Measurements from ENCODE around the gene BICD2.

The BICD2 gene

DNA sequence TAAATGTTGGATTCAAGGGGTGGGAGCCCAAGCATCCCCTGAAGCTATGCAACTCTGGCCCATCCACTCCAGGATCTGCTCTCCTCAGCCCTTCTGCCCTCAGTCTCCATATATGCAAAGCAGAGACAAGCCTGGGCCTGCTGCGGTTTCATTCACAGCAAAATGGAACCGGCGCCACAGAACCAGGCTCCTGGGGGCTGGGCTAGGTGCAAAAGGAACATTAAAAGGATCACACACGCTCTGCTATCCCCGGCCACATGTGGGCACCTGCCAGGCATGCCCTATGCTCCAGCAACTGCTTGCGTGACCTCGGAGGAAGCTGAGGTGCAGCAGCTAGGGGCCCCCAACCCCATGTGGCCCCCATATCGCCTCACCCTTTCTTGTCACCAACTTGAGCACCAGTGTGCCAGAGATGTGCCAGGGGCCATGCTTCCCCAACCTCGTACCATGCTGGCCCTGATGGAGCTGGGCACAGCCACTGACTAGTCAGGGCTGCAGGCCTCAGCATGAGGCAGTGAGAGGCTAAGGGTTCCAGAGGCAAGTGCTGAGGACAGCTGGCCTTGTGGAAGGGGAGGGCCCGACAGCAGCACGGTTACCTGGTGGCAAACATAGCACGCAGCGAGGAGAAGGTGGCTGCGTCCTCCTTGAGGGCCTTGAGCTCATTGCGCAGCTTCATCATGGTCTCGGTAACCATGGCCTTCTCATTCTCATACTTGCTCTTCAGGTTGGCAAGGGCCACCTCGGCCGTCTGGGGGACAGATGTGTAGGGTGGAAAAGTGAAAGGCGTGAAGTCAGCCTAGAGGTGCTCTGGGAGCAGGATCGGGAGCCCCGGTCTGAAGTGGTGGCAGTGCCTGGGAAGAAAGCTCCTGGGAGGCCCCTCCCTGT lies 47.2 kb downstream of the BICD2 start:
- no peak overlapping the region for H3K4me3 ChIP-seq (replicated peaks; ENCODE audit: low read depth, low read length)
- no peak for DNase-seq (ENCODE audit: low read depth)
- TF ChIP-seq, protein P1, sequence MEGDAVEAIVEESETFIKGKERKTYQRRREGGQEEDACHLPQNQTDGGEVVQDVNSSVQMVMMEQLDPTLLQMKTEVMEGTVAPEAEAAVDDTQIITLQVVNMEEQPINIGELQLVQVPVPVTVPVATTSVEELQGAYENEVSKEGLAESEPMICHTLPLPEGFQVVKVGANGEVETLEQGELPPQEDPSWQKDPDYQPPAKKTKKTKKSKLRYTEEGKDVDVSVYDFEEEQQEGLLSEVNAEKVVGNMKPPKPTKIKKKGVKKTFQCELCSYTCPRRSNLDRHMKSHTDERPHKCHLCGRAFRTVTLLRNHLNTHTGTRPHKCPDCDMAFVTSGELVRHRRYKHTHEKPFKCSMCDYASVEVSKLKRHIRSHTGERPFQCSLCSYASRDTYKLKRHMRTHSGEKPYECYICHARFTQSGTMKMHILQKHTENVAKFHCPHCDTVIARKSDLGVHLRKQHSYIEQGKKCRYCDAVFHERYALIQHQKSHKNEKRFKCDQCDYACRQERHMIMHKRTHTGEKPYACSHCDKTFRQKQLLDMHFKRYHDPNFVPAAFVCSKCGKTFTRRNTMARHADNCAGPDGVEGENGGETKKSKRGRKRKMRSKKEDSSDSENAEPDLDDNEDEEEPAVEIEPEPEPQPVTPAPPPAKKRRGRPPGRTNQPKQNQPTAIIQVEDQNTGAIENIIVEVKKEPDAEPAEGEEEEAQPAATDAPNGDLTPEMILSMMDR (IDR thresholded peaks at IDR 0.05; ENCODE audit: low read length, missing control alignments) = no peak

DNA sequence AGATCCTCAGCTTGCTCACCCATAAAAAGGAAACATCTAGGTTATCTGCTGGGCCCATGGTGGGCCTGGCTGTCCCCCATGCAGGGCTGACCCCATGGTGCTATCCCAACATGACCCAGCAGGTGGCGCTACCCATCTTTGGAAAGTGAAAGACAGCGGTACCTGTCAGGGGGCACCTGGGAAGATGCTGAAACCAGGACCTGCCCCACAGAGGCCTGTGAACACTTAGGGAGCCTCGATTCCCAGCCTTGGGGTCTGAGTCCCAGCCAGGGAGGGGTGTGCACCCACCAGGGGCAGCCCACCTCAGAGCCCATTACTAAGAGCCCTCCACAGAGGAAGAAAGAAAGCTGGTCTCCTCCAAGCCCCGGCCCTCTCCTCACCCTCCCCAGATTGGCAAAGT lies 48.1 kb downstream of the BICD2 start:
- TF ChIP-seq, protein P1 (IDR thresholded peaks at IDR 0.05; ENCODE audit: low read length, missing control alignments) = peak; percentile 88
- peak; percentile 49 for DNase-seq (ENCODE audit: low read depth)
- H3K4me3 ChIP-seq (replicated peaks; ENCODE audit: low read depth, low read length) = no peak overlapping the region

DNA sequence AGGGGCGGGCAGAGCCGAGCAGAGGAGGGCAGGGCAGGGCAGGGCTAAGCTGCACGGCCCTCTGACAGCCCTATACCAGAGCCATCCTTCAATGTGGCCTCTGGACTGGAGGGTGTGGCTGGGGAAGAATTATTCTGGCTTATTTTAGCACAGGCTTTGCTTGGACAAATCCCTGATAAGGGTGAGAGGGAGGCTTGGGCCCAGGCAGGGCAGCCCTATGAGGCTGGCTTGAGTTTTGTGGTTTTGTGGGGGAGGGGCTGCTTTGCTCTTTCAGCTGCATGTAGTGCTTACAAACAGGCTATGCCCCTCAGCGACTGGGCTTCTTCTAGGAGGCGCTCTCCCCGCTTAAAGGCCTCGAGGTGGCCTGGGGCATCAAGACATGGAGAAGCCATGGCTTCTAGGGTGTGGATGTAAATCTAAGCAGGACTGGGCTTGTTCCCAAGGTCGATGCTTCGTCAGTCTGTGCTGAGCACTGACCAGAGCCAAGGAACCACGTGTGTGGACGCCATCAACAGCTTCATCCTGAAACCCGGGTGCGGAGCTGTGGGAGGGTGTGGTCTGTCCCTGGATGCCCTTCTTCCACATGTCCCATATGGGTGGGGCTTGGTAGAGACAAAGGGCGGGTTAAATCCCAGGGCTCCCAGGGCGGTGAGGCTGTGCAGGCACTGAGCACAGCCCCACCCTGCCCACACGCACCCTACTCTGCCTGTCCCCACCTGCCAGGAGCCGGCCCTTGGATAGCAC lies 49.0 kb downstream of the BICD2 start:
- DNase-seq (ENCODE audit: low read depth) = no peak
- H3K4me3 ChIP-seq (replicated peaks; ENCODE audit: low read depth, low read length) = no peak overlapping the region
- TF ChIP-seq, protein P1 (IDR thresholded peaks at IDR 0.05; ENCODE audit: low read length, missing control alignments) = no peak

DNA sequence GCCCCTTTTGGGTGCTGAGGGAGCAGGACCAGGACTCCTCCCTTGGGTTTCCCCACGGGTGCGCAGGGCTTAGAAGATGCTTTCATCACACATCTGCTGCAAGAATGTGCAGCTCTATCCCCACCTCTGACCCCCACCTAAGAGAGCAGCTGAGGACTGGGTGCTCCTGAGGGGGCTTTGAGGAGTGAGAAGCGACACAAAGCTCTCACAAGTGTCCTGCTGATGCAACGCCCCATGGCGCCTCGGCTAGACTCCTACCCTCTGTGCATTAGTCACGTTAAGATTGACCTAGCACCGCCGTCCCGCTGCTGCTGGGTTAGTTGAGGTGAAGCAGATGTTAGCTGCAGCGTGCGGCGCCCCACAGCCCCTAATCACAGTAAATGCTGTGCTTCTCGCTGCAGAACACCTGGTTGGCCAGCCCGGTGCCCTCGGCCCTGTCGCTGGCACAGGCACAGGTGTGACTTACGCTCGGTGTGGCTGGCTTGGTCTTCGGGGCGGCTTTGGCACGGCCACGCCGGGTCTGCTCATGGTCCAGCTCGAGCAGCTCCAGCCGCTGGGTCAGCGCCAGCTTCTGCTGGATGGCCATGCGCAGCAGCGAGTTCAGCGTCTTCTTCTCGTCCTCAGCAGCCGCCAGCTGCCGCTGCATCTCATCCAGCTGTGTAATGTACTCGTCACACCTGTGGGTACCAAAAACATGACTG lies 49.7 kb downstream of the BICD2 start:
- DNase-seq (ENCODE audit: low read depth) = no peak
- TF ChIP-seq, protein P1 (IDR thresholded peaks at IDR 0.05; ENCODE audit: low read length, missing control alignments) = no peak
- H3K4me3 ChIP-seq (replicated peaks; ENCODE audit: low read depth, low read length) = no peak overlapping the region

DNA sequence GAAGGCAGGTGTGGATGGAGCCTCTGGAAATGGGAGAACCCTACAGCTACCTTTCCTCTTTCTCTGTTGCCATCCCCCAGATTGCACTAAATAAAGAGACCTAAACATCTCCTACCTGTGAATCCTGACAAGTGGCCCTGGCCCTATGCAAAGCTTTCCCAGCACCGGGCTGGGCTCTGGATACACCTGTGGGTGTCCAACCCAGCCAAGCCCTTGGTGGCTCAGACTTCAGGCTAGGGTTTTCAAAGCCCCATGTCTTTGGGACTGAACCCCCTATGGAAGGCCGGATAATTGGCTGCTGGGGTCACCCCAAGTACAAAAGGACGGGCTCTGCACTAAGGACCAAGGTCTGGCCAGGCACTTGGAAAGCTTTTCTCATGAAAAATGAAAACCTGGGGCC lies 50.6 kb downstream of the BICD2 start:
- TF ChIP-seq, protein P1 (IDR thresholded peaks at IDR 0.05; ENCODE audit: low read length, missing control alignments) = no peak
- no peak overlapping the region for H3K4me3 ChIP-seq (replicated peaks; ENCODE audit: low read depth, low read length)
- no peak for DNase-seq (ENCODE audit: low read depth)

DNA sequence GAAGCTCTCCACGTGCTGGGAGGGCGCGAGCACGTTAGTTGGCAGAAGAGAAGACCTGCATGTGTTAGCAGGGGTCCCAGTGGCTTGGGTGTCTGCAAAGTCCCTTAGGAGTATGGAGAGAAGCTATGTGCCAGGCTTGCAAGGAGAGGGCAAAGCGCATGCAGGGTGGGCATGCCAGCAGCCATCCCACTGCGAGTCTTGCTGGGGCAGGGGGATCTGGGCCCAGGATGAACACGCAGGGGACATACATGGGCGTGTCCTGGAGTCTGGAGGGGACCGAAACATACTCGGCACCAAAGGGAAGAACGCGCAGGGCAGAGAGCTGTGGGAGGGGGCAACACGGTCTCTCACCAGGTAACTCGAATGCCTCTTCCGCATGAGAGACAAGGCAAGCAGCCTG lies 51.1 kb downstream of the BICD2 start:
- H3K4me3 ChIP-seq (replicated peaks; ENCODE audit: low read depth, low read length) = no peak overlapping the region
- no peak for DNase-seq (ENCODE audit: low read depth)
- TF ChIP-seq, protein P1 (IDR thresholded peaks at IDR 0.05; ENCODE audit: low read length, missing control alignments) = no peak
